H1 (cell line): ENCODE data around the gene RAB44.

ENCODE experiments used
- ASH2L ChIP-seq: fragments of 200-600, 300-600 bp; sonication (generic); IDR thresholded peaks from one replicate; pipeline ENCODE4 v1.7.1; 2017; ENCODE audit warnings: low read length
- CBX8 ChIP-seq: fragments of 300-800, 300-1000 bp; sonication (generic); IDR thresholded peaks from 2 replicates; pipeline ENCODE4 v1.7.1; 2016; ENCODE audit warnings: low read depth, low read length, borderline replicate concordance
- EP300 ChIP-seq, 2 experiments: IDR thresholded peaks; 1 replicate in 1 of 2; 2 replicates in 1 of 2; pipeline ENCODE4 v1.6.1; 2011 to 2012; ENCODE audit warnings: low read depth in 2 of 2, low read length in 2 of 2, mild to moderate bottlenecking in 2 of 2, borderline replicate concordance in 1 of 2, inconsistent platforms in 1 of 2, moderate library complexity in 1 of 2
- EZH2 ChIP-seq: fragments of 200-600 bp; sonication (generic); IDR thresholded peaks from 2 replicates; pipeline ENCODE4 v1.7.1; 2012; ENCODE audit warnings: low read depth, mild to moderate bottlenecking, moderate library complexity, low read length, inconsistent platforms; ENCODE audit not compliant: severe bottlenecking
- KDM5A ChIP-seq: fragments of 200-600 bp; IDR thresholded peaks from 2 replicates; pipeline ENCODE4 v1.7.1; 2012; ENCODE audit warnings: mild to moderate bottlenecking, low read length, inconsistent platforms, mixed read lengths
- POLR2A ChIP-seq, 2 experiments: IDR thresholded peaks; 1 replicate in 1 of 2; 2 replicates in 1 of 2; pipeline ENCODE4 v1.6.1; 2011; ENCODE audit warnings: low read depth in 2 of 2, low read length in 2 of 2, mild to moderate bottlenecking in 2 of 2; ENCODE audit errors: control extremely low read depth in 1 of 2
- RFX5 ChIP-seq: IDR thresholded peaks from 2 replicates; pipeline ENCODE4 v1.6.1; 2011; ENCODE audit warnings: low read depth, low read length, improper control_type of control experiment, borderline replicate concordance
- SIN3A ChIP-seq, 2 experiments: IDR thresholded peaks in 1 of 2; conservative IDR thresholded peaks in 1 of 2; 2 replicates each; pipeline ENCODE4 v1.6.1; 2011 to 2012; ENCODE audit warnings: low read length in 2 of 2, improper control_type of control experiment in 1 of 2, low read depth in 1 of 2, mild to moderate bottlenecking in 1 of 2
- TAF1 ChIP-seq: IDR thresholded peaks from 2 replicates; pipeline ENCODE4 v1.6.1; 2011; ENCODE audit warnings: mild to moderate bottlenecking, low read depth, low read length
- TBP ChIP-seq: IDR thresholded peaks from 2 replicates; pipeline ENCODE4 v1.6.1; 2011; ENCODE audit warnings: low read depth, low read length, improper control_type of control experiment
- TF ChIP-seq, protein P1 (sequence below), 3 experiments: IDR thresholded peaks; 1 replicate in 2 of 3; 2 replicates in 1 of 3; pipeline versions ENCODE4 v1.5.1 to v1.6.1; 2011; ENCODE audit warnings: low read length in 3 of 3, mild to moderate bottlenecking in 3 of 3, inconsistent platforms in 2 of 3, low read depth in 1 of 3, moderate library complexity in 1 of 3; ENCODE audit not compliant: insufficient read depth in 1 of 3; ENCODE audit errors: control extremely low read depth in 1 of 3

DNA sequence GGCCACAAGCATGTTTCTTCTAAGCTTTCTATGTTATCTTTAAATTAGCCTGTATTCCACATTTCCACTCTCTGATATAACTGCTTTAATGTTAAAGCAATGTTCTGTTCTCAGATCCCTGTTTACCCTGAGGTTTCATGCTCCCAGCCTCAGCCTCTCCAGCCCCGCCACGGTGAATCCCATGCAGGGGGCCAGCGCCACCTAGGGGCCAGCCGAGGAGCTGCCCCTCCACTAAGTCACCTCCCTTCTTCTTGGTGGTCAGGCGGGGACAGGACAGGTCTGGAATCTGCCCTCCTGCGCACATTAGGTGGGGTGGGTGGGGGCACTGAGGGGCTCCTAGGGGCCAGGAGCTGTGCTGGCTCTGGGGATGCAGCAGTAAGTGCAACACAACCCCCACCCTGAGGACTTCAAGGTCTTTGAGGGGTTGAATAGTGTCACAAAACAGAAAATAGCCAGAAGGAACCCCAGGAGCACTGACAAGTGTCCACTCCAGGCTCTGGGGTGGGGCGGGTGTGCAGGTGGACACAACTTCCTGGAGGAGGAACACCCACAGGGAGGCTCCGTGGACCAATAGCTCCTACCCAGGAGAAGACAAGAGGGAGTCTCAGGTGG lies 61.6 kb downstream of the RAB44 start:
- TF ChIP-seq, protein P1, sequence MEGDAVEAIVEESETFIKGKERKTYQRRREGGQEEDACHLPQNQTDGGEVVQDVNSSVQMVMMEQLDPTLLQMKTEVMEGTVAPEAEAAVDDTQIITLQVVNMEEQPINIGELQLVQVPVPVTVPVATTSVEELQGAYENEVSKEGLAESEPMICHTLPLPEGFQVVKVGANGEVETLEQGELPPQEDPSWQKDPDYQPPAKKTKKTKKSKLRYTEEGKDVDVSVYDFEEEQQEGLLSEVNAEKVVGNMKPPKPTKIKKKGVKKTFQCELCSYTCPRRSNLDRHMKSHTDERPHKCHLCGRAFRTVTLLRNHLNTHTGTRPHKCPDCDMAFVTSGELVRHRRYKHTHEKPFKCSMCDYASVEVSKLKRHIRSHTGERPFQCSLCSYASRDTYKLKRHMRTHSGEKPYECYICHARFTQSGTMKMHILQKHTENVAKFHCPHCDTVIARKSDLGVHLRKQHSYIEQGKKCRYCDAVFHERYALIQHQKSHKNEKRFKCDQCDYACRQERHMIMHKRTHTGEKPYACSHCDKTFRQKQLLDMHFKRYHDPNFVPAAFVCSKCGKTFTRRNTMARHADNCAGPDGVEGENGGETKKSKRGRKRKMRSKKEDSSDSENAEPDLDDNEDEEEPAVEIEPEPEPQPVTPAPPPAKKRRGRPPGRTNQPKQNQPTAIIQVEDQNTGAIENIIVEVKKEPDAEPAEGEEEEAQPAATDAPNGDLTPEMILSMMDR (IDR thresholded peaks at IDR 0.05; ENCODE audit: control extremely low read depth in 1 of 3, insufficient read depth in 1 of 3, low read depth in 1 of 3, low read length in 3 of 3), result peak; percentile 92 to 99 (median 94)
- TF ChIP-seq EP300 (IDR thresholded peaks at IDR 0.05; ENCODE audit: borderline replicate concordance in 1 of 2, low read depth in 2 of 2, low read length in 2 of 2), result no peak
- TF ChIP-seq TBP, result no peak
- no peak for TF ChIP-seq POLR2A (IDR thresholded peaks at IDR 0.05; ENCODE audit: control extremely low read depth in 1 of 2, low read depth in 2 of 2, low read length in 2 of 2)
- TF ChIP-seq ASH2L, result no peak
- no peak for TF ChIP-seq KDM5A
- no peak for TF ChIP-seq SIN3A (conservative IDR thresholded peaks at IDR 0.05 in 1 of 2, IDR thresholded peaks at IDR 0.05 in 1 of 2; ENCODE audit: low read depth in 1 of 2, low read length in 2 of 2)
- TF ChIP-seq TAF1, result no peak
- TF ChIP-seq CBX8, result no peak
- no peak for TF ChIP-seq EZH2
- TF ChIP-seq RFX5, result no peak
